Measurements from ENCODE around the gene HNRNPU.

HNRNPU gene

DNA sequence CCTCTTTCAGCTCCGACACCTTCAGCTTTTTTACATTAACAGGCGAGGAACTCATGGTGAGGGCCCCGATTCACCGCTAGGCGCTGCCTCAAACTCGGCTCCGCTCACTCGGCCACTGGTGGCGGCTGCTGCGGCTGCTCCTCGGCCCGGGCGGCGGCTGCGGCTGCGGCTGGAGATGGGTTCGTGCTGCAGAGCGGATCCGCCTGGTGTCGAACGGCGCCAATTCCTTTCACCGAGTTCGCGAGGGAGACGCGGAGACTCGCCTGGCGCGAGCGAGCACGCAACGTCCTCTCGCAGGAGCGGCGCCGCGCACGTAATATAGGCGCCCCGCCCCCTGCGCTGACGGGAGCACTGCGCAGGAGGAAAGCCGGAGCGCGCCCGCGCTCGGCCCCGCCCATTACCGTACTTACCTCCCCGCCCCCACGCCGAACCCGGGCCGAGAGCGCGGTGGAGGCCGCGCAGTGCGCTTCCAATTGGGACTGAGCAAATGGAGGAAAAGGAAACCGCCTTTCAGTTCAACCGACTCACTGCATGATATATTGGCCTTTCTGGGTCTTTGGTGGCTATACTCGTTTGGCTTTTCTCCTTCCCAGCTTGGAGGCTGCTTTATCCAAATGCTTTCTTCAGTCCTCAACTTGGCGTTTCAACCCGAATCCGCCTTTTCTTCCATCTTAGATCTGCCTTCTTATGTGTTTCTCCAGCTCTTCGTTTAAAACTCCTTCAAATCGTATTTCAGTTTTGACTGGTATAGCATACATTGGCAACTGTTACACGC lies at the start of gene HNRNPU:
Gene HNRNPU (minus strand): TSS at position 291 of the 775 bp plus-strand sequence. CDS start 236 bp downstream, at position 55.
- DNase-seq, result peak; percentile 95

DNA sequence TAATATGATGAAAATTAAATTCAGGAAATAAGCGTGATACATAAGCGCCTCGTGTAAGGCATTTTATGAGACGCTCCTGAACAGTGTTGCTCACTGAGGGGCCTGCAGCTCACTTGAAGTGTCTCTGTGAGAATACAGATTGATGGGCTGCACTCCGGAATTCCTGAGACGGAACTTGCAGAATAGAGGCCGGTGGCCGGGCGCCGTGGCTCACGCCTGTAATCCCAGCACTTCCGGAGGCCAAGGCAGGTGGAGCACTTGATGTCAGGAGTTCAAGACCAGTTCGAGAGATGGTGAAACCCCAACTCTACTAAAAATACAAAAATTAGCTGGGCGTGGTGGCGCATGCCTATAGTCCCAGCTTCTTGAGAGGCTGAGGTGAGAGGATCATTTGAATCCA lies 49.5 kb upstream of the HNRNPU start:
- DNase-seq, result no peak

DNA sequence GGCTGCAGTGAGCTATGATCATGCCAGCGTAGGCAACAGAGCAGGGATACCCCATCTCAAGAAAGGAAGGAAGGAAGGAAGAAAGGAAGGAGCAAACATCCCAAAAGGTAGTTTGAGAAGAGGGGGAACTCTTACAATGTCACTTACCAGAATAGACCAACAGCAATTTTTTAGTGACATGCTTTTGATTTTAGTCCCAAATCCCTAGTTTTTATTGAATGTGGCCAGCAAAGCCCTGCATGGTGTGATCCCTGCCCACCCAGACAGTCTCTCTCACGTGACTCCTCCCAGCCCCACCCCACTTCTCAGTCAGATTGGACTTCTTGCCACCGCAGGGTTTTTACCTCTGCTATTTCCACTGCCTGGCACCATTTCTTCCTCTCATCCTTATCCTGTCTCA lies 39.8 kb upstream of the HNRNPU start:
- DNase-seq, result no peak

GRCh38 chr1:244901400-244902015 lies 37.2 kb upstream of the HNRNPU start:
- no peak for DNase-seq

DNA sequence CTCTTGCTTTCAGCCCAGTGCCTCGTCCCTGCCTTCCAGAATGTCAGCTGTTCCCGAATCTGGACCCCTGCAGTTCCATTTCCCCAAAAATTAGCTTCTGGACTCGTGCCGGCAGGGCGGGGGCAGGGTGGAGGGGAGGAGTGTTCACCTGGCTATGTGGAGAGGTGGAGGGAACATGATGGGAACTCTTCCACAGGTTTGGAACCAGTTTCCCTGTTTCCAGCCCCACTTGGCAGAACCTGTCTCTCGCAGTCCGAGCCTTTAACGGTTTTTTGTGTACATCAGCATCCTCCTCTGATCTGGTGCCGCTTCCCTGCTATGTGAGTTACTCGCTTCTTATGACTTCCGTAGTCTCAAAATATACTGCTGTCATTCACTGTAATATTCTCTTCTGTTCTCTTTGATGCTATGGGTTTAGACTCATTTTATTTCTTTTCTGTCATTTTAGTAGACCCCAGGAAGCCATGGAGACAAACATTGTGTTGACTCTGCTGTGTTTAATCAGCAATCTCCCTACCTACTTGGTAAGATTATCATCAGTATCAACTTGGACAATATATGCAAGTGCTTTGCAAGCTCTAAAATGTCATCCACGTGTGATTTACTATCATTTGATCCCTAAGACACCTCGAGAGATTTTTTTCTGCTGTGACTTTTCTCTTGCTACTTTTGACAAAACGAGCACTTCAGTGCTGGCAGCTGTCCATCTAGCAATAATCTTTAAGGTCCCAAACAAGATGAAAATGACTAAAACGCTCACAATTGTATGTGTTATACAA lies 33.3 kb upstream of the HNRNPU start:
- no peak for DNase-seq

- DNase-seq, result no peak
These were observed 32.2 kb upstream of the HNRNPU start for GRCh38 chr1:244896550-244896949.

DNA sequence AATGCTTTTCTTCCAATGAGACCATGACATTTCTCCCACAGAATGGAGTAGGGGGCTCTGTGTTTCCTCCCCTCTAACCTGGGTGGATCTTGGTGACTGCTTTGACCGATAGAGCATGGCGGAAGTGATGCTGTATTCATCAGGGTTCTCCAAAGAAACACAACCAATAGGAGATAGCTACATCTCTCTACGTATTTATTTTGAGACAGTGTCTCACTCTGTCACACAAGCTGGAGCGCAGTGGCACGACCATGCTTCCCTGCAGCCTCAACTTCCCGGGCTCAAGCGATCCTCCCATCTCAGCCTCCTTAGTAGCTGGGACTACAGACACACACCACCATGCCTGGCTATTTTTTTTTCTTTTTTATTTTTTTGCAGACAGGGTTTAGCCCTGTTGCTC lies 29.5 kb upstream of the HNRNPU start:
- DNase-seq, result no peak

DNA sequence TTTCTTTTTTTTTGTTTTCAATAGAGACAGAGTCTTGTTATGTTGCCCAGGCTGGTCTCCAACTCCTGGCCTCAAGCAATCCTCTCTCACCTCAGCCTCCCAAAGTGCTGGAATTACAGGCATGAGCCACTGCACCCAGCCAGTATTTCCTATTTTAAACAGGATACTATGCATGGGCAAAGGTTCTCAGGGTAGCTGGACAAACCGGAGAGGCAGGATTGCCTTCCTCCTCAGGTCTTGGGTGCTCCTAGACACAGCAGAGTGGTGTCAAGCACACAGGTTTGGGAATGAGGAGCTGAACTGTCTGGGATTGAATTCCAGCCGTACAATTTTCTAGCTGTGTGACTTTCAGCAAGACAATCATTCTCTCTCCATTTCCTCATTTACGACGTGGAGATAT lies 22.9 kb upstream of the HNRNPU start:
- DNase-seq, result no peak

DNA sequence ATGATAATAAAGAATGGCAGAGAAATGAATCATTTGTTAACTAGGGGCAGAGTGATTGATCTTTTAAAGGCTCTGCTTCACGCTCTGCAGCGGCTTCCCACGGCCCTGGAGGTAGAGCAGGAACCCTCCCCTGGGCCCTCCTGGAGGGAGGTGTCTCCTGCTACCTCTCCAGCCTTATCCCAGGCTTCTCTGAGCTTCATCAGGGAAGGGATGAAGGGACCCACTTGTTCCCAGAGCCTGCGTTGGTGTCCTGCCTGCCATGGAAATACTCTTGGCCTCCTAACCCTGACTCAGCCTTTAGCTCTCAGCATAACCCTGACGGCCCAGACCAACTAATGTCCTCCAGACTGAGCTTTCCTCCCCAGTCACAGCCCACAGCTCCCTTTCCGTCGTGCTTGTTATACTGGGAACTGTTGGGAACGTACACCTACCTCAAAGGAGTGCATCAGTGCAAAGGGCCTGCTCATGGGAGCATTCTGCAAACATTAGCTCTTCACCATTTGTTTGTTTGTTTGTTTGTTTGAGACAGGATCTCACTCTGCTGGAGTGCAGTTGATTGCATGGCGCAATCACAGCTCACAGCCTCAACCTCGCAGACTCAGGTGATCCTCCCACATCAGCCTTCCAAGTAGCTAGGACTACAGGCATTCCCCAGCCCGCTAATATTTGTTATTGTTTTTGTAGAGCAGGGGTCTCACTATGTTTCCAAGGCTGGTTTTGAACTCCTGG lies 17.4 kb upstream of the HNRNPU start:
- DNase-seq, result no peak

- DNase-seq, result no peak
These were observed 14.3 kb upstream of the HNRNPU start for GRCh38 chr1:244878681-244879080.

GRCh38 chr1:244876228-244876910 lies 12.0 kb upstream of the HNRNPU start:
- DNase-seq, result no peak

- DNase-seq, result no peak
These were observed 10.7 kb upstream of the HNRNPU start for GRCh38 chr1:244874974-244875579.

GRCh38 chr1:244869950-244870349 lies 5.6 kb upstream of the HNRNPU start:
- no peak for DNase-seq

DNA sequence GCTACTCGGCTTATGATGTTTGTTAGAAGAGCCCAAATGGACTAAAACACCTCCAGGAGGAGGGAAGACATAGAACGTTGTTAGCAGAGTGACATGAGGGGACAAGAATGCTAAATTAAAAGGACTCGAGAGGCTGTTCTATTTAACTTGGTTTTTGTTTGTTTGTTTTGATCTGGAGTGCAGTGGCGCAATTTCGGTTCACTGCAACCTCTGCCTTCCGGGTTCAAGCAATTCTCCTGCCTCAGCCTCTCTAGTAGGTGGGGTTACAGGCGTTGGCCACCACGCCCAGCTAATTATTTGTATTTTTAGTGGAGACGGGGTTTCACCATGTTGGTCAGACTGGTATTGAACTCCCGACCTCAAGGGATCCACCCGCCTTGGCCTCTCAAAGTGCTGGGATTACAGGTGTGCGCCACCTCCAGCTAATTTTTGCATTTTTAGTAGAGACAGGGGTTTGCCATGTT lies 5.1 kb upstream of the HNRNPU start:
- DNase-seq, result no peak

DNA sequence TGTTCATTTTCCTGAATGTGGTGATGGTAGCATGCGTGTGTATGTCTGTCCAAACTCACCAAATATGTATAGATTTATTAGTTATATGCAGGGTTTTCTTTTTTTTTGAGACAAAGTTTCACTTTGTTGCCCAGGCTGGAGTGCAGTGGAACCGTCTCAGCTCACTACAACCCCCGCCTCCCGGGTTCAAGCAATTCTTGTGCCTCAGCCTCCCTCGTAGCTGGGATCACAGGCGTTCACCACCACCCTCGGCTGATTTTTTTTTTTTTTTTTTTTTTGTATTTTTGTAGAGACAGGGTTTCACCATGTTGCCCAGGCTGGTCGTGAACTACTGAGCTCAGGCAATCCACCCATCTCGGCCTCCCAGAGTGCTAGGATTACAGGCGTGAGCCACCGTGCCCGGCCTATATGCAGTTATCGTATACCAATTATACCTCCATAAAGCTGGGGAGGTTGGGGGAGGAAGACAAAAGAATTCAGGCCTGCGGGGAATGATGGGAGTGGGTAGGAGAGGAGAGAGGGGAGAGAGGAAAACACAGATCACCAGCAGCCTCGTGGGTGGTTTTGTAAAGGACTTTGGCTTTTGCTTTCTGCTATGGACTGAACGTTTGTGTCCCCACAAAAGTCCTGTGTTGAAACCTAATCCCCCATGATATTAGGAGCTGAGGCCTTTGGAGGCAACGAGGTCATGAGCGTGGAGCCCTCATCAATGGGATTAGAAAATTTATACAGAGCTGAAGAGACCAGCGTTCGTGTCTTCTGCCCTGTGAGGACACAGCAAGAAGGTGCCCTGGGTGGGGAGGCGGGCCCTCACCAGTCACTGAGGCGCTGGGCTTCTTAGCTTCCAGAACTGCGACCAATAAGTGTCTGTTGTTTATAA lies 4.4 kb upstream of the HNRNPU start:
- DNase-seq, result no peak

GRCh38 chr1:244866355-244866754 lies 2.0 kb upstream of the HNRNPU start:
- no peak for DNase-seq

DNA sequence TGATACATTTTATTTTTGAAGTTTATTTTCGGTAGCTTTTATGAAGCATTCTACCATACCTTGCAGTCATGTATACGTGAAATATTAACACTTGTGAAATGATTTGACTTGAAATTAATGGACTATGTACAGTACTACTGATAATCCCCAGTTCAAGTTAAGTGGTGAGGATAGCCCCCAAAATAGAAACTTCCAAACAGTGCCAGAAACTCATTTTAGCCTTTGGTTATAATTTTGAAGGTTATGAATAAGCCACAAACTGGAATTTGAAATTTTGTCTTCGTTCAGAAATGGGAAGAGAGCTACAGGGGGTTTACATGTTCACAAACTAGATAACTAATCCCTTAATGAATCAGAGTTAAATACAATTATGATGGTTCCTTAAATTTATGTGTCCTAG lies 1.5 kb upstream of the HNRNPU start:
- DNase-seq, result no peak

GRCh38 chr1:244865028-244865371 lies 657 bp upstream of the HNRNPU start:
- no peak for DNase-seq

DNA sequence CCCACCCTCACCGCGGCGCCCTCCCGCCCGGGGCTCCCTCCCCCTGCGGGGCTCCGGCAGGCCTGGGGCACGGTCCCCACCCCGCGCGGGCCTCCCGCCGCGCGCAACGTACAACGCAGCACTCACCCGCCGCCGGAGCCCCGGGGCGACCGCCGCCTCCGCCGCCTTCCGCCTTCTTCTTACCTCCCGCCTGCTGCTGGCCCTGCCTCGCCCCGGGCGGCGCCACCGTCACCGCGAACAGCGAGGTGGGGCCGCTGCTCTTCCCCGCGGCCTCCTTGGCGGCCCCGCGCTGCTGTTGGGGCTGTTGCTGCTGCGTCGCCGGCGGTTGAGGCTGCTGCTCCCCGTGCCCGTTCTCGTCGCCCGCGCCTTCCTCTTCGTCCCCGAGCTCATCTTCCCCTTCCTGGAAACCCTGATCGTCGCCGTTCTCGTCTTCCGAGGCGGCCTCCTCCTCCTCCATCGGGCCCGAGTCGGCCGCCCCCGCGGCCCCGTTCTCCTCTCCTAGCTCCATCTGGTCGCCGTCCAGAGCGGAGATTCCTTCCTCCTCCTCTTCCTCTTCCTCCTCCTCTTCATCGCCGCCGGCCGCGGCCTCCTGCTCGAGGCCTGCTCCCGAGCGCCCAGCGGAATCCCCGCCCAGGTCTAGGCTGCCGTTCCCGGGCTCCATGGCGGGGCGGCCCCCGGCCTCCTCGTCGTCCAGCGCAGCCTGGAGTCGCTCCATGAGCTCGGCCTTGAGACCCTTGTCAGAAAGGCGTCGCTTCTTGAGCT lies 671 bp downstream of the HNRNPU start:
- no peak for DNase-seq
